Activated effector memory CD4-positive, alpha-beta T cell treated with anti-CD3 and anti-CD28 coated beads, Interleukin-2, amount 50 U/mL, for 16 hours (primary cell): ENCODE measurements around the gene ZNF35.

ENCODE experiments used
- DNase-seq: peaks from one replicate; pipeline ENCODE4 v3.0.0-alpha.2; 2020

Gene ZNF35

GRCh38 chr3:44685128-44685800, 36.7 kb downstream of the ZNF35 start:
- DNase-seq: peak; percentile 80

- no peak for DNase-seq
Observed at GRCh38 chr3:44687898-44688297, 39.4 kb downstream of the ZNF35 start.
